Loucy (cell line): ENCODE results near the gene RNF17.

Experiments used
- H2AFZ ChIP-seq: fragments of 200-600 bp; sonication (generic); 2 replicates; pipeline ENCODE4 v1.6.0; 2016; ENCODE audit warnings: antibody characterized with exemption, mild to moderate bottlenecking, low read length, moderate library complexity
- H3F3A ChIP-seq: fragments of 200-600 bp; 2 replicates; pipeline ENCODE4 v1.6.0; 2016; ENCODE audit warnings: antibody characterized with exemption, low read depth, mild to moderate bottlenecking
- H3K27me3 ChIP-seq: fragments of 200-600 bp; sonication (generic); 2 replicates; pipeline ENCODE4 v1.6.1; 2014; ENCODE audit warnings: low read length, mild to moderate bottlenecking; ENCODE audit not compliant: insufficient read depth, poor library complexity, severe bottlenecking
- H3K36me3 ChIP-seq: fragments of 200-600 bp; sonication (generic); 2 replicates; pipeline ENCODE4 v1.6.1; 2016; ENCODE audit warnings: low read length; ENCODE audit not compliant: insufficient read depth
- H3K4me1 ChIP-seq: fragments of 200-600 bp; sonication (generic); 2 replicates; pipeline ENCODE4 v1.5.1; 2014; ENCODE audit warnings: low read length, mild to moderate bottlenecking; ENCODE audit not compliant: insufficient read depth, poor library complexity, severe bottlenecking
- H3K4me2 ChIP-seq: fragments of 200-600 bp; sonication (generic); 2 replicates; pipeline ENCODE4 v1.6.0; 2014; ENCODE audit warnings: antibody characterized with exemption, low read length, low read depth, mild to moderate bottlenecking; ENCODE audit not compliant: poor library complexity, severe bottlenecking
- H3K4me3 ChIP-seq: fragments of 200-600 bp; sonication (generic); 2 replicates; pipeline ENCODE4 v1.5.1; 2014; ENCODE audit warnings: low read length, mild to moderate bottlenecking, mixed read lengths; ENCODE audit not compliant: poor library complexity, severe bottlenecking
- H3K79me2 ChIP-seq: fragments of 200-600 bp; sonication (generic); 2 replicates; pipeline ENCODE4 v1.6.1; 2014; ENCODE audit warnings: low read length; ENCODE audit not compliant: insufficient read depth
- H3K9ac ChIP-seq: fragments of 200-600 bp; sonication (generic); 2 replicates; pipeline ENCODE4 v1.6.0; 2014; ENCODE audit warnings: mild to moderate bottlenecking, low read depth, low read length, moderate library complexity; ENCODE audit not compliant: poor library complexity, severe bottlenecking
- H3K9me2 ChIP-seq: fragments of 200-600 bp; sonication (generic); replicated peaks from 2 replicates; pipeline ENCODE4 v1.6.1; 2016; ENCODE audit warnings: low read depth, low read length, mixed read lengths
- H3K9me3 ChIP-seq: fragments of 200-600 bp; sonication (generic); 2 replicates; pipeline ENCODE4 v1.6.1; 2014; ENCODE audit warnings: mild to moderate bottlenecking, antibody characterized with exemption, low read length, low read depth; ENCODE audit not compliant: insufficient read depth
- H4K20me1 ChIP-seq: fragments of 200-600 bp; sonication (generic); 2 replicates; pipeline ENCODE4 v1.6.0; 2014; ENCODE audit warnings: antibody characterized with exemption, low read length, mild to moderate bottlenecking; ENCODE audit not compliant: insufficient read depth, poor library complexity, severe bottlenecking
- EZH2phosphoT487 ChIP-seq: fragments of 200-600 bp; IDR thresholded peaks from 2 replicates; pipeline ENCODE4 v1.6.1; 2018; ENCODE audit warnings: antibody characterized with exemption, mild to moderate bottlenecking, moderate library complexity, borderline replicate concordance
- TF ChIP-seq, protein P1 (sequence below): fragments of 200-600 bp; sonication (generic); conservative IDR thresholded peaks from 2 replicates; pipeline ENCODE4 v1.5.1; 2014; ENCODE audit warnings: mild to moderate bottlenecking, antibody characterized with exemption, low read length

The RNF17 gene

DNA sequence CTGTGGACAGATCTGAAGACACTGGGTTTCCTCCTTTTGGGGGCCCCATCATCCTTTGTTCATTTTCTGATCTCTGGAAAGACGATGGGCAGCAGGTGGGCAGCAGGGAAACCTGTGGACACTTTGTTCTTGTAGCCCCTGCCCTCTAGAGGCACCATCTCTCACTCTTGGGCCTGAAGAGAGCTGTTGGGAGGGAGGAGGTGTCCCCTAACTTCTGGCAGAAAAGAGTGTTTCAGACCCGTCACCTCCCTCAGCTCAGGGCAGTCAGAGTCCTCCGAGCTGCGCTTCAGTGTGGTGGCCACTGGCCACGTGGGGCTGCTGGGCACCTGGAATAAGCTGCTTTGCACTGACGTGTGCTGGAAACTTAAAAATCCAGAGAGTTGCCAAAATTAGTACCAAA lies 26.9 kb upstream of the RNF17 start:
- peaks cover 17% of the 10 kb centered on the region for H3K4me1 ChIP-seq
- H4K20me1 ChIP-seq = no peaks in the 10 kb centered on the region
- no peak for TF ChIP-seq EZH2phosphoT487
- TF ChIP-seq, protein P1, sequence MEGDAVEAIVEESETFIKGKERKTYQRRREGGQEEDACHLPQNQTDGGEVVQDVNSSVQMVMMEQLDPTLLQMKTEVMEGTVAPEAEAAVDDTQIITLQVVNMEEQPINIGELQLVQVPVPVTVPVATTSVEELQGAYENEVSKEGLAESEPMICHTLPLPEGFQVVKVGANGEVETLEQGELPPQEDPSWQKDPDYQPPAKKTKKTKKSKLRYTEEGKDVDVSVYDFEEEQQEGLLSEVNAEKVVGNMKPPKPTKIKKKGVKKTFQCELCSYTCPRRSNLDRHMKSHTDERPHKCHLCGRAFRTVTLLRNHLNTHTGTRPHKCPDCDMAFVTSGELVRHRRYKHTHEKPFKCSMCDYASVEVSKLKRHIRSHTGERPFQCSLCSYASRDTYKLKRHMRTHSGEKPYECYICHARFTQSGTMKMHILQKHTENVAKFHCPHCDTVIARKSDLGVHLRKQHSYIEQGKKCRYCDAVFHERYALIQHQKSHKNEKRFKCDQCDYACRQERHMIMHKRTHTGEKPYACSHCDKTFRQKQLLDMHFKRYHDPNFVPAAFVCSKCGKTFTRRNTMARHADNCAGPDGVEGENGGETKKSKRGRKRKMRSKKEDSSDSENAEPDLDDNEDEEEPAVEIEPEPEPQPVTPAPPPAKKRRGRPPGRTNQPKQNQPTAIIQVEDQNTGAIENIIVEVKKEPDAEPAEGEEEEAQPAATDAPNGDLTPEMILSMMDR = peak; percentile 36
- H3K4me2 ChIP-seq = no peak overlapping the region
- H2AFZ ChIP-seq = no peak overlapping the region
- no peaks in the 10 kb centered on the region for H3K9me3 ChIP-seq
- no peak overlapping the region for H3K4me3 ChIP-seq
- no peaks in the 10 kb centered on the region for H3K27me3 ChIP-seq
- no peaks in the 10 kb centered on the region for H3K9me2 ChIP-seq
- H3F3A ChIP-seq = no peaks in the 10 kb centered on the region; the same call in 1 of the 2 replicates
- no peak overlapping the region for H3K9ac ChIP-seq
- H3K79me2 ChIP-seq = no peaks in the 10 kb centered on the region
- no peaks in the 10 kb centered on the region for H3K36me3 ChIP-seq

DNA sequence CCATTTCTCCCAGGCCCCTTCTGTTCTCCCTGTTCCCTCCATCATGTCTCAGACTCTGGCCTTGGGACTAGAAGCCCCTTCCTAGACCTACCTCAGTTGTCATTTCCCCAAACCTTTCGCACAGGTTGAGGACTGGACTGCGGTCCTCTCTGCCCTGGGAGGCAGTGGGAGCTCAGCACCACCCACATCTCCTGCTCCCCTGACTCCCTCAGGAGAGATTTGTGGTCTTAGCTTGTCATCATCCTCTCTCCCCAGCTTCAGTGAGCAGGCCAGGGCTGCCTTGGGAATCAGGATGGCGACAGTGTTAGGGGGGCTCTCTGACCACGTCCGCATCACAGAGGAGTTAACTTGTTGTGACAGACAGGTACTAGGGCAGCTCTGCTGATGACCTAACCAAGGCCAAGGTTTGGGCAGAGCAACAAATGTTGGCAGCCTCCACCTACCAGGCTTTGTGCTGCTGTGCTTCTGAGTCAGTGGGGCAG lies 25.6 kb upstream of the RNF17 start:
- H3K36me3 ChIP-seq = no peaks in the 10 kb centered on the region
- H3K4me3 ChIP-seq = no peak overlapping the region
- no peaks in the 10 kb centered on the region; the same call in 1 of the 2 replicates for H3F3A ChIP-seq
- no peak overlapping the region for H3K9ac ChIP-seq
- no peaks in the 10 kb centered on the region for H3K9me2 ChIP-seq
- no peaks in the 10 kb centered on the region for H4K20me1 ChIP-seq
- H3K4me2 ChIP-seq = no peak overlapping the region
- H3K79me2 ChIP-seq = no peaks in the 10 kb centered on the region
- no peak overlapping the region for H2AFZ ChIP-seq
- H3K27me3 ChIP-seq = no peaks in the 10 kb centered on the region
- no peak for TF ChIP-seq EZH2phosphoT487
- TF ChIP-seq, protein P1 = no peak
- H3K4me1 ChIP-seq = peaks cover 30% of the 10 kb centered on the region
- no peaks in the 10 kb centered on the region for H3K9me3 ChIP-seq

GRCh38 chr13:24740014-24740890 lies 23.7 kb upstream of the RNF17 start:
- no peak for TF ChIP-seq EZH2phosphoT487
- TF ChIP-seq, protein P1 = no peak
- Histone ChIP-seq H3K36me3 (no peaks in the 10 kb centered on the region), H3K4me3 (no peak overlapping the region), H3K4me1 (peaks cover 39% of the 10 kb centered on the region), H3K79me2 (no peaks in the 10 kb centered on the region), H3K4me2 (no peak overlapping the region), H3K9ac (no peak overlapping the region), H2AFZ (peak overlapping the region; percentile 67; the same call in 1 of the 2 replicates), H3K9me2 (no peaks in the 10 kb centered on the region), H4K20me1 (no peaks in the 10 kb centered on the region), H3K9me3 (no peaks in the 10 kb centered on the region), H3F3A (no peaks in the 10 kb centered on the region), H3K27me3 (no peaks in the 10 kb centered on the region)
